Stimulated activated memory B cell treated with anti-CD40 and anti-IgM and Interleukin-4, amounts not matched to agents 10 μg/mL and 1 μg/mL and 100 μg/mL, for 72 hours (primary cell): ENCODE results near the gene PDGFA.

Source experiments
- ATAC-seq: fragments of 150-1000 bp; cut with Tn5 transposase; 2 replicates; pipeline ENCODE4 v1.10.0; 2021
- H3K27ac Mint-ChIP-seq: one replicate; pipeline ENCODE4 v1.8.0; 2022; ENCODE audit warnings: mild to moderate bottlenecking, mixed read lengths
- H3K27me3 Mint-ChIP-seq: one replicate; pipeline ENCODE4 v1.8.0; 2022; ENCODE audit warnings: mixed read lengths
- H3K36me3 Mint-ChIP-seq: one replicate; pipeline ENCODE4 v1.8.0; 2022; ENCODE audit warnings: mixed read lengths
- H3K4me1 Mint-ChIP-seq: one replicate; pipeline ENCODE4 v1.8.0; 2022; ENCODE audit warnings: mixed read lengths
- H3K4me3 Mint-ChIP-seq: one replicate; pipeline ENCODE4 v1.8.0; 2022; ENCODE audit warnings: mild to moderate bottlenecking, moderate library complexity, mixed read lengths
- H3K9me3 Mint-ChIP-seq: one replicate; pipeline ENCODE4 v1.8.0; 2022; ENCODE audit warnings: mixed read lengths

The PDGFA gene

GRCh38 chr7:508461-509170 lies 11.0 kb downstream of the PDGFA start:
- H3K27me3 Mint-ChIP-seq, result no peaks in the 10 kb centered on the region
- H3K9me3 Mint-ChIP-seq, result no peaks in the 10 kb centered on the region
- no peak overlapping the region for H3K4me3 Mint-ChIP-seq
- no peaks in the 10 kb centered on the region for H3K4me1 Mint-ChIP-seq
- ATAC-seq, result no peak
- H3K36me3 Mint-ChIP-seq, result no peaks in the 10 kb centered on the region
- no peak overlapping the region for H3K27ac Mint-ChIP-seq

- Mint-ChIP-seq H3K36me3 (no peaks in the 10 kb centered on the region), H3K27me3 (no peaks in the 10 kb centered on the region), H3K4me3 (no peak overlapping the region), H3K9me3 (no peaks in the 10 kb centered on the region), H3K27ac (no peak overlapping the region), H3K4me1 (no peaks in the 10 kb centered on the region)
- no peak for ATAC-seq
These were observed 11.9 kb downstream of the PDGFA start for GRCh38 chr7:507623-508300.

- Mint-ChIP-seq H3K4me3 (no peak overlapping the region), H3K27me3 (no peaks in the 10 kb centered on the region), H3K9me3 (no peaks in the 10 kb centered on the region), H3K27ac (no peak overlapping the region), H3K4me1 (no peaks in the 10 kb centered on the region), H3K36me3 (no peaks in the 10 kb centered on the region)
- no peak for ATAC-seq
These were observed 12.6 kb downstream of the PDGFA start for GRCh38 chr7:506921-507622.

GRCh38 chr7:506391-506831 lies 13.2 kb downstream of the PDGFA start:
- no peak overlapping the region for H3K27ac Mint-ChIP-seq
- no peak overlapping the region for H3K4me3 Mint-ChIP-seq
- H3K4me1 Mint-ChIP-seq, result no peaks in the 10 kb centered on the region
- H3K27me3 Mint-ChIP-seq, result no peaks in the 10 kb centered on the region
- H3K36me3 Mint-ChIP-seq, result no peaks in the 10 kb centered on the region
- ATAC-seq, result no peak
- no peaks in the 10 kb centered on the region for H3K9me3 Mint-ChIP-seq

- Mint-ChIP-seq H3K36me3 (peaks cover under 1% of the 10 kb centered on the region), H3K27me3 (no peaks in the 10 kb centered on the region), H3K9me3 (no peaks in the 10 kb centered on the region), H3K27ac (no peak overlapping the region), H3K4me1 (no peaks in the 10 kb centered on the region), H3K4me3 (no peak overlapping the region)
- ATAC-seq, result no peak
These were observed 14.5 kb downstream of the PDGFA start for GRCh38 chr7:505171-505570.

GRCh38 chr7:504221-505111 lies 15.2 kb downstream of the PDGFA start:
- Mint-ChIP-seq H3K36me3 (peaks cover 8% of the 10 kb centered on the region), H3K9me3 (no peaks in the 10 kb centered on the region), H3K27ac (no peak overlapping the region), H3K4me1 (no peaks in the 10 kb centered on the region), H3K27me3 (no peaks in the 10 kb centered on the region), H3K4me3 (no peak overlapping the region)
- no peak for ATAC-seq

- no peaks in the 10 kb centered on the region for H3K9me3 Mint-ChIP-seq
- H3K4me3 Mint-ChIP-seq, result no peak overlapping the region
- no peak for ATAC-seq
- H3K27me3 Mint-ChIP-seq, result no peaks in the 10 kb centered on the region
- H3K27ac Mint-ChIP-seq, result no peak overlapping the region
- peaks cover 8% of the 10 kb centered on the region for H3K36me3 Mint-ChIP-seq
- H3K4me1 Mint-ChIP-seq, result no peaks in the 10 kb centered on the region
These were observed 16.0 kb downstream of the PDGFA start for GRCh38 chr7:503575-504111.

GRCh38 chr7:502296-502695 lies 17.4 kb downstream of the PDGFA start:
- H3K36me3 Mint-ChIP-seq, result peaks cover 13% of the 10 kb centered on the region
- no peaks in the 10 kb centered on the region for H3K4me1 Mint-ChIP-seq
- no peaks in the 10 kb centered on the region for H3K27me3 Mint-ChIP-seq

GRCh38 chr7:501526-501925 lies 18.1 kb downstream of the PDGFA start:
- H3K36me3 Mint-ChIP-seq, result peaks cover 13% of the 10 kb centered on the region
- no peak overlapping the region for H3K4me3 Mint-ChIP-seq
- H3K27me3 Mint-ChIP-seq, result no peaks in the 10 kb centered on the region
- H3K27ac Mint-ChIP-seq, result no peak overlapping the region
- ATAC-seq, result no peak
- H3K4me1 Mint-ChIP-seq, result no peaks in the 10 kb centered on the region
- H3K9me3 Mint-ChIP-seq, result no peaks in the 10 kb centered on the region

More at GRCh38 chr7:502296-502695, 17.4 kb downstream of the PDGFA start:
- ATAC-seq, result no peak
- Mint-ChIP-seq H3K4me3 (no peak overlapping the region), H3K9me3 (no peaks in the 10 kb centered on the region), H3K27ac (no peak overlapping the region)

GRCh38 chr7:500521-501420 lies 18.9 kb downstream of the PDGFA start:
- H3K9me3 Mint-ChIP-seq, result no peaks in the 10 kb centered on the region
- peaks cover 13% of the 10 kb centered on the region for H3K36me3 Mint-ChIP-seq
- no peak overlapping the region for H3K27ac Mint-ChIP-seq
- no peaks in the 10 kb centered on the region for H3K27me3 Mint-ChIP-seq
- no peak overlapping the region for H3K4me3 Mint-ChIP-seq
- no peak for ATAC-seq
- H3K4me1 Mint-ChIP-seq, result no peaks in the 10 kb centered on the region

- H3K27me3 Mint-ChIP-seq, result no peaks in the 10 kb centered on the region
- no peaks in the 10 kb centered on the region for H3K9me3 Mint-ChIP-seq
- no peaks in the 10 kb centered on the region for H3K4me1 Mint-ChIP-seq
- H3K36me3 Mint-ChIP-seq, result peaks cover 13% of the 10 kb centered on the region
- ATAC-seq, result no peak
- H3K4me3 Mint-ChIP-seq, result no peak overlapping the region
- H3K27ac Mint-ChIP-seq, result no peak overlapping the region
These were observed 19.7 kb downstream of the PDGFA start for GRCh38 chr7:499853-500485.

- Mint-ChIP-seq H3K27ac (no peak overlapping the region), H3K4me3 (no peak overlapping the region), H3K9me3 (no peaks in the 10 kb centered on the region), H3K4me1 (no peaks in the 10 kb centered on the region), H3K27me3 (no peaks in the 10 kb centered on the region), H3K36me3 (peaks cover 13% of the 10 kb centered on the region)
- ATAC-seq, result no peak
These were observed 20.7 kb downstream of the PDGFA start for GRCh38 chr7:498678-499641.
